Prostate gland (tissue), 2 donors: ENCODE data around the gene SLC22A17. TPM values are rescaled to one million over a fixed set of nuclear protein-coding genes. Genes with fewer than 3 reads are reported as not detected.

Experiments used
- DNase-seq: peaks from one replicate; pipeline ENCODE4 v3.0.0-alpha.2; 2019; ENCODE audit warnings: low spot score
- H3K27ac ChIP-seq, 2 donors: fragments of 200-600 bp; sonication (generic); 2 replicates each; pipeline ENCODE4 v1.5.1; 2017 to 2019
- H3K27me3 ChIP-seq: fragments of 200-600 bp; sonication (generic); replicated peaks from 2 replicates; pipeline ENCODE4 v1.5.1; 2019; ENCODE audit not compliant: insufficient read depth
- H3K36me3 ChIP-seq, 2 donors: fragments of 200-600 bp; sonication (generic); 1 replicate in 1 of 2; 2 replicates in 1 of 2; pipeline versions ENCODE4 v1.5.1 to v1.8.1; 2017 to 2019
- H3K4me1 ChIP-seq: fragments of 200-600 bp; sonication (generic); replicated peaks from 2 replicates; pipeline ENCODE4 v1.5.1; 2019
- H3K4me3 ChIP-seq, 2 donors: fragments of 200-600 bp; sonication (generic); 2 replicates each; pipeline ENCODE4 v1.5.1; 2017 to 2019
- H3K9me3 ChIP-seq: fragments of 200-600 bp; sonication (generic); 2 replicates; pipeline ENCODE4 v1.5.1; 2017
- CTCF ChIP-seq, 4 experiments: fragments of 200-600 bp in 2 of 4; fragments of 450-650 bp in 2 of 4; sonication (generic) in 2 of 4; IDR thresholded peaks; 1 replicate in 3 of 4; 2 replicates in 1 of 4; pipeline ENCODE4 v1.5.1; 2016 to 2019; ENCODE audit warnings: antibody characterized with exemption in 4 of 4, mild to moderate bottlenecking in 2 of 4, moderate library complexity in 2 of 4
- POLR2A ChIP-seq: fragments of 450-650 bp; IDR thresholded peaks from one replicate; pipeline ENCODE4 v1.6.1; 2016; ENCODE audit warnings: antibody characterized with exemption, mild to moderate bottlenecking
- POLR2AphosphoS5 ChIP-seq: sonication (generic); formaldehyde crosslinking; IDR thresholded peaks from one replicate; pipeline ENCODE4 v1.6.1; 2017; ENCODE audit warnings: antibody characterized with exemption
- WGBS: methylation state at CpG from one replicate; pipeline ENCODE4 v1.1.5; 2018; 5-methylcytosine and 5-hydroxymethylcytosine counted together
- intact Hi-C: fragments of 100-400 bp; cut with DNase I; formaldehyde crosslinking; loops from one replicate; pipeline ENCODE4 v1.14.2; 2022
- total RNA-seq, 2 donors: library from RNA; depleted of rRNA; stranded (reverse); fragments of >200 nt; gene quantifications; one replicate each; pipeline ENCODE4 v1.1.0, GENCODE V29; 2016

SLC22A17 gene
- total RNA-seq, 2 donors from 2014 or later = 207 to 351 TPM

- Histone ChIP-seq H3K4me3 (peak within 1 kb of the TSS; percentile 48 to 55), H3K36me3 (no peaks in the 10 kb centered on the region), H3K4me1 (peaks cover 10% of the 10 kb centered on the region), H3K27me3 (no peaks in the 10 kb centered on the region), H3K9me3 (no peaks in the 10 kb centered on the region), H3K27ac (peak within 1 kb of the TSS; percentile 97 to 98)
- TF ChIP-seq POLR2A (no peak), POLR2AphosphoS5 (no peak), CTCF (IDR thresholded peaks at IDR 0.05) (no peak)
- under 1% methylated on average over 30 of the region's 74 CpGs for WGBS
- DNase-seq = peak; percentile 64
- intact Hi-C loops = no loop called here
Measured at GRCh38 chr14:23365036-23365731, 12.5 kb upstream of the SLC22A17 start, which contains the start of gene EFS. EFS (minus strand) TSS chr14:23365172; CDS start chr14:23365025, 147 bp downstream.

GRCh38 chr14:23364164-23365035 lies 11.7 kb upstream of the SLC22A17 start:
- Histone ChIP-seq H3K4me1 (peaks cover 10% of the 10 kb centered on the region), H3K9me3 (no peaks in the 10 kb centered on the region), H3K36me3 (peaks cover 0 to 5% of the 10 kb centered on the region in 2 donors), H3K4me3 (peak overlapping the region; percentile 48 to 55), H3K27me3 (no peaks in the 10 kb centered on the region), H3K27ac (peak overlapping the region; percentile 97 to 98)
- DNase-seq = peak; percentile 71
- TF ChIP-seq POLR2AphosphoS5 (peak; percentile 76), POLR2A (peak; percentile 42), CTCF (IDR thresholded peaks at IDR 0.05) (peak in 1 of 4 experiments; percentile 2)
- intact Hi-C loops = no loop called here
- 4% methylated on average over 21 of the region's 21 CpGs for WGBS

- H3K36me3 ChIP-seq = peaks cover 0 to 5% of the 10 kb centered on the region in 2 donors
- intact Hi-C loops = no loop called here
- H3K27me3 ChIP-seq = no peaks in the 10 kb centered on the region
- H3K4me3 ChIP-seq = no peak overlapping the region
- DNase-seq = no peak
- TF ChIP-seq POLR2A (no peak), CTCF (IDR thresholded peaks at IDR 0.05) (peak in 3 of 4 experiments; percentile 21 to 37 (median 28))
- peak overlapping the region; percentile 2 to 50 for H3K27ac ChIP-seq
- no peaks in the 10 kb centered on the region for H3K9me3 ChIP-seq
- H3K4me1 ChIP-seq = peaks cover 10% of the 10 kb centered on the region
- 35% methylated on average over 3 of the region's 3 CpGs for WGBS
Measured at GRCh38 chr14:23362200-23362599, 9.5 kb upstream of the SLC22A17 start.

GRCh38 chr14:23361763-23362162 lies 9.1 kb upstream of the SLC22A17 start:
- no peaks in the 10 kb centered on the region for H3K9me3 ChIP-seq
- WGBS = 71% methylated on average over 6 of the region's 6 CpGs
- H3K27me3 ChIP-seq = no peaks in the 10 kb centered on the region
- H3K4me1 ChIP-seq = peaks cover 10% of the 10 kb centered on the region
- intact Hi-C loops = no loop called here
- no peak for DNase-seq
- H3K36me3 ChIP-seq = peaks cover 0 to 5% of the 10 kb centered on the region in 2 donors
- TF ChIP-seq POLR2AphosphoS5 = no peak
- TF ChIP-seq POLR2A = no peak
- no peak for TF ChIP-seq CTCF (IDR thresholded peaks at IDR 0.05)
- H3K27ac ChIP-seq = peak overlapping the region; percentile 2 to 50
- no peak overlapping the region for H3K4me3 ChIP-seq
